Measurements from ENCODE around the gene SLC35F3.

SLC35F3 gene

GRCh38 chr1:234264832-234265231 is 360.4 kb downstream of the SLC35F3 start:
- no peak for DNase-seq

- no peak for DNase-seq
Measured at GRCh38 chr1:234265321-234265720, 360.8 kb downstream of the SLC35F3 start.

- no peak for DNase-seq
Measured at GRCh38 chr1:234265861-234266260, 361.4 kb downstream of the SLC35F3 start.

- DNase-seq = no peak
Measured at GRCh38 chr1:234270093-234270492, 365.6 kb downstream of the SLC35F3 start.

- DNase-seq = no peak
Measured at GRCh38 chr1:234270581-234271242, 366.2 kb downstream of the SLC35F3 start.

- DNase-seq = no peak
Measured at GRCh38 chr1:234271243-234271606, 366.7 kb downstream of the SLC35F3 start.

GRCh38 chr1:234272656-234273312 is 368.3 kb downstream of the SLC35F3 start:
- no peak for DNase-seq

- no peak for DNase-seq
Measured at GRCh38 chr1:234273981-234274380, 369.5 kb downstream of the SLC35F3 start.

GRCh38 chr1:234276151-234276788 is 371.8 kb downstream of the SLC35F3 start:
- no peak for DNase-seq

GRCh38 chr1:234277161-234277868 is 372.8 kb downstream of the SLC35F3 start:
- no peak for DNase-seq

GRCh38 chr1:234279021-234279420 is 374.5 kb downstream of the SLC35F3 start:
- DNase-seq = no peak

GRCh38 chr1:234280500-234280899 is 376.0 kb downstream of the SLC35F3 start:
- no peak for DNase-seq

- DNase-seq = no peak
Measured at GRCh38 chr1:234281826-234282489, 377.5 kb downstream of the SLC35F3 start.

- no peak for DNase-seq
Measured at GRCh38 chr1:234286206-234286605, 381.7 kb downstream of the SLC35F3 start.

- no peak for DNase-seq
Measured at GRCh38 chr1:234288946-234289345, 384.5 kb downstream of the SLC35F3 start.

- no peak for DNase-seq
Measured at GRCh38 chr1:234289538-234290305, 385.2 kb downstream of the SLC35F3 start.

- DNase-seq = no peak
Measured at GRCh38 chr1:234292011-234292410, 387.5 kb downstream of the SLC35F3 start.

GRCh38 chr1:234292548-234292947 is 388.1 kb downstream of the SLC35F3 start:
- no peak for DNase-seq

- no peak for DNase-seq
Measured at GRCh38 chr1:234294109-234294817, 389.8 kb downstream of the SLC35F3 start.

GRCh38 chr1:234295068-234295467 is 390.6 kb downstream of the SLC35F3 start:
- DNase-seq = no peak

- no peak for DNase-seq
Measured at GRCh38 chr1:234295626-234296025, 391.1 kb downstream of the SLC35F3 start.

GRCh38 chr1:234296496-234296895 is 392.0 kb downstream of the SLC35F3 start:
- DNase-seq = no peak
